WTC11 (cell line): Measurements from ENCODE around the gene COL4A6. TPM values are rescaled to one million over a fixed set of nuclear protein-coding genes. Genes with fewer than 3 reads are reported as not detected.

Experiments used
- ATAC-seq: fragments of 200-7000 bp; cut with Tn5 transposase; 2 replicates; pipeline ENCODE4 v1.10.0; 2021; ENCODE audit warnings: mild to moderate bottlenecking, moderate library complexity
- CTCF ChIA-PET: fragments of 300-600 bp; sonication (Branson Sonifier 250); formaldehyde crosslinking; loops from one replicate; lab custom pipeline; 2021; ENCODE audit warnings: antibody characterized with exemption; lab: Charles Lee
- POLR2A ChIA-PET: fragments of 350-600 bp; sonication (Branson Sonifier 250); formaldehyde crosslinking; loops from one replicate; lab custom pipeline; 2021; ENCODE audit warnings: antibody characterized with exemption; lab: Charles Lee
- DNase-seq: peaks from one replicate; pipeline ENCODE4 v3.0.0; 2021; ENCODE audit warnings: low spot score
- H3K27ac Mint-ChIP-seq: 2 replicates; pipeline ENCODE4 v1.8.0; 2021; ENCODE audit warnings: mixed read lengths
- H3K27me3 Mint-ChIP-seq: 2 replicates; pipeline ENCODE4 v1.8.0; 2021; ENCODE audit warnings: low read depth, mild to moderate bottlenecking, moderate library complexity, mixed read lengths
- H3K36me3 Mint-ChIP-seq: 2 replicates; pipeline ENCODE4 v1.8.0; 2021; ENCODE audit warnings: mixed read lengths
- H3K4me1 Mint-ChIP-seq: 2 replicates; pipeline ENCODE4 v1.8.0; 2022; ENCODE audit warnings: mixed read lengths
- H3K4me3 Mint-ChIP-seq: 2 replicates; pipeline ENCODE4 v1.8.0; 2021; ENCODE audit warnings: mild to moderate bottlenecking, moderate library complexity, mixed read lengths
- H3K9me3 Mint-ChIP-seq: 2 replicates; pipeline ENCODE4 v1.8.0; 2021; ENCODE audit warnings: mixed read lengths
- ARID4B ChIP-seq: sonication (generic); formaldehyde crosslinking; IDR thresholded peaks from 2 replicates; pipeline ENCODE4 v1.8.0; 2023; ENCODE audit warnings: missing genetic modification reagents, mild to moderate bottlenecking, borderline replicate concordance
- ATF3 ChIP-seq: sonication (generic); formaldehyde crosslinking; conservative IDR thresholded peaks from 2 replicates; pipeline ENCODE4 v1.8.1; 2022; ENCODE audit warnings: mild to moderate bottlenecking, missing genetic modification reagents
- CTCF ChIP-seq: fragments of 200-600 bp; IDR thresholded peaks from 2 replicates; pipeline ENCODE4 v1.8.0; 2022; ENCODE audit warnings: antibody characterized with exemption
- E2F1 ChIP-seq: sonication (generic); formaldehyde crosslinking; IDR thresholded peaks from 2 replicates; pipeline ENCODE4 v1.8.0; 2022; ENCODE audit warnings: mild to moderate bottlenecking, missing genetic modification reagents
- E2F4 ChIP-seq: sonication (generic); formaldehyde crosslinking; IDR thresholded peaks from 2 replicates; pipeline ENCODE4 v1.8.1; 2022; ENCODE audit warnings: low read depth, mild to moderate bottlenecking, moderate library complexity, missing genetic modification reagents, borderline replicate concordance
- FOXK1 ChIP-seq: sonication (generic); formaldehyde crosslinking; IDR thresholded peaks from 2 replicates; pipeline ENCODE4 v1.8.0; 2022; ENCODE audit warnings: mild to moderate bottlenecking, moderate library complexity, missing genetic modification reagents
- FOXP1 ChIP-seq: sonication (generic); formaldehyde crosslinking; IDR thresholded peaks from 2 replicates; pipeline ENCODE4 v1.8.0; 2022; ENCODE audit warnings: missing genetic modification reagents, mild to moderate bottlenecking, moderate library complexity, borderline replicate concordance
- JAZF1 ChIP-seq: fragments of 250-450 bp; sonication (Bioruptor Pico); IDR thresholded peaks from 2 replicates; pipeline ENCODE4 v1.9.0; 2021; ENCODE audit warnings: moderate library complexity, mild to moderate bottlenecking, inconsistent platforms
- MAX ChIP-seq: sonication (generic); formaldehyde crosslinking; IDR thresholded peaks from 2 replicates; pipeline ENCODE4 v1.8.0; 2022; ENCODE audit warnings: mild to moderate bottlenecking, missing genetic modification reagents
- MXD4 ChIP-seq: fragments of 250-450 bp; sonication (Bioruptor Pico); IDR thresholded peaks from 2 replicates; pipeline ENCODE4 v1.8.0; 2021; ENCODE audit warnings: mild to moderate bottlenecking, moderate library complexity, borderline replicate concordance
- NR2C2 ChIP-seq: sonication (generic); formaldehyde crosslinking; IDR thresholded peaks from 2 replicates; pipeline ENCODE4 v1.8.0; 2022; ENCODE audit warnings: mild to moderate bottlenecking, missing genetic modification reagents
- SOX15 ChIP-seq: fragments of 250-450 bp; sonication (Bioruptor Pico); IDR thresholded peaks from 2 replicates; pipeline ENCODE4 v1.9.0; 2021; ENCODE audit warnings: mild to moderate bottlenecking
- ZNF121 ChIP-seq: sonication (generic); formaldehyde crosslinking; IDR thresholded peaks from 2 replicates; pipeline ENCODE4 v1.8.0; 2023; ENCODE audit warnings: missing genetic modification reagents
- ZNF138 ChIP-seq: sonication (generic); formaldehyde crosslinking; conservative IDR thresholded peaks from 2 replicates; pipeline ENCODE4 v1.8.1; 2022; ENCODE audit warnings: mild to moderate bottlenecking, moderate library complexity, missing genetic modification reagents
- ZNF281 ChIP-seq: sonication (generic); formaldehyde crosslinking; IDR thresholded peaks from 2 replicates; pipeline ENCODE4 v1.8.0; 2023; ENCODE audit warnings: mild to moderate bottlenecking, missing genetic modification reagents
- ZNF317 ChIP-seq: sonication (generic); formaldehyde crosslinking; IDR thresholded peaks from 2 replicates; pipeline ENCODE4 v1.8.1; 2023; ENCODE audit warnings: low read depth, mild to moderate bottlenecking, moderate library complexity, missing genetic modification reagents, borderline replicate concordance
- ZNF396 ChIP-seq: fragments of 250-450 bp; sonication (Bioruptor Pico); IDR thresholded peaks from 2 replicates; pipeline ENCODE4 v1.8.0; 2021; ENCODE audit warnings: mild to moderate bottlenecking, moderate library complexity, borderline replicate concordance
- ZSCAN18 ChIP-seq: fragments of 250-450 bp; sonication (Bioruptor Pico); IDR thresholded peaks from 2 replicates; pipeline ENCODE4 v2.1.2; 2022; ENCODE audit warnings: mild to moderate bottlenecking, moderate library complexity
- total RNA-seq: library from RNA; stranded (reverse); gene quantifications from 3 replicates; pipeline ENCODE4 v1.2.3, GENCODE V29; 2021

The COL4A6 gene
- total RNA-seq, 1 experiment from 2014 or later = 15.2 TPM

GRCh38 chrX:108384783-108385182 lies 53.4 kb downstream of the COL4A6 start:
- Mint-ChIP-seq H3K4me1 (peaks cover 5% of the 10 kb centered on the region; the same call in 1 of the 2 replicates), H3K4me3 (no peak overlapping the region), H3K9me3 (peaks cover 19% of the 10 kb centered on the region), H3K27ac (no peak overlapping the region), H3K27me3 (no peaks in the 10 kb centered on the region), H3K36me3 (peaks cover 14% of the 10 kb centered on the region; the same call in 1 of the 2 replicates)
- no peak for ATAC-seq
- TF ChIP-seq ZNF138 (no peak), JAZF1 (no peak), ZNF396 (CRISPR knock-in tag) (no peak), MXD4 (CRISPR knock-in tag) (no peak), ZNF121 (CRISPR knock-in tag) (no peak), ZNF317 (CRISPR knock-in tag) (no peak), ZNF281 (CRISPR knock-in tag) (no peak), E2F1 (CRISPR knock-in tag) (no peak), FOXK1 (no peak), NR2C2 (CRISPR knock-in tag) (no peak), ARID4B (no peak), MAX (CRISPR knock-in tag) (no peak), SOX15 (no peak), E2F4 (no peak), ZSCAN18 (CRISPR knock-in tag) (no peak)
- ChIA-PET POLR2A (no interaction called here), CTCF (no interaction called here)
- no peak for DNase-seq

- Mint-ChIP-seq H3K4me1 (peaks cover 16% of the 10 kb centered on the region), H3K27ac (no peak overlapping the region), H3K27me3 (no peaks in the 10 kb centered on the region), H3K4me3 (no peak overlapping the region), H3K36me3 (no peaks in the 10 kb centered on the region), H3K9me3 (no peaks in the 10 kb centered on the region)
- DNase-seq (no peak), ATAC-seq (no peak)
- CTCF ChIA-PET = no interaction called here
- POLR2A ChIA-PET = no interaction called here
- TF ChIP-seq ATF3 (no peak), CTCF (no peak), E2F1 (CRISPR knock-in tag) (no peak), MXD4 (CRISPR knock-in tag) (no peak), FOXP1 (no peak), MAX (CRISPR knock-in tag) (no peak)
Observed at GRCh38 chrX:108380222-108380621, 58.0 kb downstream of the COL4A6 start.
